Measurements from ENCODE around the gene NDUFS8. TPM values are rescaled to one million over a fixed set of nuclear protein-coding genes. Genes with fewer than 3 reads are reported as not detected.

NDUFS8 gene
- total RNA-seq, 1 experiment from 2014 or later = 214 TPM

DNA sequence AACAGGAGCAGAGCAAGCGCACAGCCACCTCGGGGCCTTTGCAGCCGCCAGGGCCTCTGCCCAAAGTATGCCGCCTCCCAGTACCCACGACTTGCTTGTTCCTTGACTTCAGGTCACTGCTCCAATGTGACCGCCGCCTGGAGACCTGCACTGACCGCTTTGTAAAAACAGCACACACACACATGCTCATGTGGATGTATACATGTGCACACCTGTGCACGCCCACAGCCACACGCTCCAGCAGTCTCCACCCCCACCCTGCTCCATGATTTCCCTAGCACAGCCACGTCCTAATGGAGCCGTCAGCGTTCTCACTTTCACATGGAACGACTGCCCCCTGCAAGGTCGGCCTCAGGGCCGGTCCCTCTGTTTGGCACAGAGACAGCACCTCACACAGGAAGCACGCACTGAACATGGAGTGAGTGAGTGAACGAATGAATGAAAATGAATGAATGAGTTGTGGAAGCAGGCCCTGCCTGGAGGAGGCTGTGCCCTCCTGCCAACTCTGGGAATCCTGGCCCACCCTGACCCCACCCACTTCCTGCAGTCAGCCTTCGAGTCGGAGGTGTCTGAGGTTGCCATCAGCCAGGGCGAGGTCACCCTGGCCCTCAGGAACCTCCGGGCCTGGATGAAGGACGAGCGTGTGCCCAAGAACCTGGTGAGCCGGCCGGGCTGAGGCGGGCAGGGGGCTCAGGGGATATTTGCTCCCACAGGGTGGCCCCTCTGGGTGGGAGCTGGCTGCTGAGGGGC is 12.3 kb upstream of the NDUFS8 start:
- Histone ChIP-seq H3K56ac (ENCODE audit: insufficient read length, low read depth, low read length) (no peak overlapping the region), H3K9me3 (ENCODE audit: control insufficient read depth, low read depth, low read length) (no peaks in the 10 kb centered on the region), H3T11ph (ENCODE audit: low read length) (no peak overlapping the region), H3K9ac (ENCODE audit: extremely low read depth, insufficient read length, low read length) (no peak overlapping the region), H4K5ac (ENCODE audit: insufficient read length, low read depth, low read length) (no peak overlapping the region), H4K20me1 (ENCODE audit: control insufficient read depth, insufficient read depth, insufficient read length) (no peaks in the 10 kb centered on the region), H3K18ac (ENCODE audit: insufficient read length, low read depth, low read length) (no peak overlapping the region), H2BK12ac (ENCODE audit: insufficient read length, low read depth, low read length) (no peak overlapping the region), H2BK5ac (ENCODE audit: insufficient read length, low read length) (no peak overlapping the region), H3K79me1 (ENCODE audit: insufficient read depth, low read depth, low read length, poor library complexity, severe bottlenecking) (no peaks in the 10 kb centered on the region), H4K8ac (replicated peaks; ENCODE audit: insufficient read length, low read depth, low read length) (no peak overlapping the region), H3K27ac (ENCODE audit: insufficient read length, low read depth, low read length) (no peak overlapping the region), H2BK120ac (ENCODE audit: low read depth, low read length, poor library complexity, severe bottlenecking) (no peak overlapping the region), H2AFZ (ENCODE audit: low read length) (no peak overlapping the region), H3K79me2 (ENCODE audit: insufficient read depth, low read length) (no peaks in the 10 kb centered on the region), H3K27me3 (ENCODE audit: insufficient read depth, low read length) (no peaks in the 10 kb centered on the region), H3K23me2 (ENCODE audit: insufficient read length, low read depth, low read length, poor library complexity, severe bottlenecking) (no peaks in the 10 kb centered on the region), H3K14ac (ENCODE audit: insufficient read depth, low read length) (no peak overlapping the region), H2AK5ac (ENCODE audit: insufficient read length, low read length) (no peak overlapping the region), H3K23ac (ENCODE audit: insufficient read length, low read depth, low read length) (no peak overlapping the region), H3K4me1 (ENCODE audit: insufficient read depth, low read length) (no peaks in the 10 kb centered on the region; the same call in 1 of the 2 replicates), H2BK20ac (ENCODE audit: low read depth, low read length, poor library complexity, severe bottlenecking) (no peak overlapping the region), H2BK15ac (ENCODE audit: low read depth, low read length) (no peak overlapping the region), H3K4me2 (ENCODE audit: insufficient read depth, insufficient read length, low read length) (no peak overlapping the region), H4K91ac (ENCODE audit: insufficient read length, low read depth, low read length) (no peak overlapping the region), H3K4ac (ENCODE audit: low read depth, low read length) (no peak overlapping the region)
- H3K36me3 Mint-ChIP-seq (ENCODE audit: insufficient read depth in 1 of 3, low read depth in 3 of 3) = no peaks in the 10 kb centered on the region; a peak in 1 of 7 replicates
- H3K4me1 Mint-ChIP-seq = peaks cover 11 to 23% of the 10 kb centered on the region in 2 experiments
- H3K9me3 Mint-ChIP-seq = no peaks in the 10 kb centered on the region
- H3K27me3 Mint-ChIP-seq (ENCODE audit: low read depth) = peaks cover 2% of the 10 kb centered on the region
- peak overlapping the region in 2 of 3 experiments; percentile 44 to 50; a peak in 2 of 7 replicates for H3K27ac Mint-ChIP-seq
- TF ChIP-seq, protein P1, sequence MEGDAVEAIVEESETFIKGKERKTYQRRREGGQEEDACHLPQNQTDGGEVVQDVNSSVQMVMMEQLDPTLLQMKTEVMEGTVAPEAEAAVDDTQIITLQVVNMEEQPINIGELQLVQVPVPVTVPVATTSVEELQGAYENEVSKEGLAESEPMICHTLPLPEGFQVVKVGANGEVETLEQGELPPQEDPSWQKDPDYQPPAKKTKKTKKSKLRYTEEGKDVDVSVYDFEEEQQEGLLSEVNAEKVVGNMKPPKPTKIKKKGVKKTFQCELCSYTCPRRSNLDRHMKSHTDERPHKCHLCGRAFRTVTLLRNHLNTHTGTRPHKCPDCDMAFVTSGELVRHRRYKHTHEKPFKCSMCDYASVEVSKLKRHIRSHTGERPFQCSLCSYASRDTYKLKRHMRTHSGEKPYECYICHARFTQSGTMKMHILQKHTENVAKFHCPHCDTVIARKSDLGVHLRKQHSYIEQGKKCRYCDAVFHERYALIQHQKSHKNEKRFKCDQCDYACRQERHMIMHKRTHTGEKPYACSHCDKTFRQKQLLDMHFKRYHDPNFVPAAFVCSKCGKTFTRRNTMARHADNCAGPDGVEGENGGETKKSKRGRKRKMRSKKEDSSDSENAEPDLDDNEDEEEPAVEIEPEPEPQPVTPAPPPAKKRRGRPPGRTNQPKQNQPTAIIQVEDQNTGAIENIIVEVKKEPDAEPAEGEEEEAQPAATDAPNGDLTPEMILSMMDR (conservative IDR thresholded peaks at IDR 0.05) = no peak
- DNase-seq = no peak
- no CpG with 5 or more reads among the region's 27 CpGs for WGBS (ENCODE audit: extremely low coverage, insufficient read length, low lambda C conversion rate)
- H3K4me3 Mint-ChIP-seq = no peak overlapping the region
